Hepatocyte (in vitro differentiated cells): ENCODE results near the gene UQCC3.

Experiments used
- EZH2 ChIP-seq: fragments of 200-600 bp; sonication (generic); IDR thresholded peaks from 2 replicates; pipeline ENCODE4 v1.6.1; 2016; ENCODE audit warnings: antibody characterized with exemption, mild to moderate bottlenecking, borderline replicate concordance
- EZH2phosphoT487 ChIP-seq: fragments of 200-600 bp; sonication (generic); IDR thresholded peaks from one replicate; pipeline ENCODE4 v1.6.1; 2018; ENCODE audit warnings: antibody characterized with exemption, mild to moderate bottlenecking, low read depth, moderate library complexity; ENCODE audit not compliant: unreplicated experiment, severe bottlenecking
- TF ChIP-seq, protein P1 (sequence below): fragments of 200-600 bp; sonication (generic); IDR thresholded peaks from 2 replicates; pipeline ENCODE4 v1.5.1; 2016; ENCODE audit warnings: antibody characterized with exemption, mild to moderate bottlenecking; ENCODE audit not compliant: poor library complexity

DNA sequence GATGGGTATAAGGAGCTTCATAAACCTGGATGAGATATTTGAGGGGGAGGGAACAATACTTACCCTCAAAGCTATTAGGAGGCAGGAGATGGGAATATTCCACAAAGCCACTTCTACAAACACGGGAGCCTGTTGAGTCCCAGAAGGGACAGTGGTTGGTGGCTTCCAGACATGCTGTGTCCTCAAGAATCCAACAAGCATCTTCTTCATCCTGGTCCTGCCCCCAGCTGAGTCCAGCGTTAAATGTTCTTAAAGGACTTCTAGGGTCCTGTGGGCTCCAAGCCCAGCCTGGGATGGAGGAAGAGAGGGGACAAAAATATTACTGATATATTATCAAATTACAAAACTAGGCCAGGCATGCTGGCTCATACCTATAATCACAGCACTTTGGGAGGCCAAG is 4.0 kb upstream of the UQCC3 start:
- TF ChIP-seq, protein P1, sequence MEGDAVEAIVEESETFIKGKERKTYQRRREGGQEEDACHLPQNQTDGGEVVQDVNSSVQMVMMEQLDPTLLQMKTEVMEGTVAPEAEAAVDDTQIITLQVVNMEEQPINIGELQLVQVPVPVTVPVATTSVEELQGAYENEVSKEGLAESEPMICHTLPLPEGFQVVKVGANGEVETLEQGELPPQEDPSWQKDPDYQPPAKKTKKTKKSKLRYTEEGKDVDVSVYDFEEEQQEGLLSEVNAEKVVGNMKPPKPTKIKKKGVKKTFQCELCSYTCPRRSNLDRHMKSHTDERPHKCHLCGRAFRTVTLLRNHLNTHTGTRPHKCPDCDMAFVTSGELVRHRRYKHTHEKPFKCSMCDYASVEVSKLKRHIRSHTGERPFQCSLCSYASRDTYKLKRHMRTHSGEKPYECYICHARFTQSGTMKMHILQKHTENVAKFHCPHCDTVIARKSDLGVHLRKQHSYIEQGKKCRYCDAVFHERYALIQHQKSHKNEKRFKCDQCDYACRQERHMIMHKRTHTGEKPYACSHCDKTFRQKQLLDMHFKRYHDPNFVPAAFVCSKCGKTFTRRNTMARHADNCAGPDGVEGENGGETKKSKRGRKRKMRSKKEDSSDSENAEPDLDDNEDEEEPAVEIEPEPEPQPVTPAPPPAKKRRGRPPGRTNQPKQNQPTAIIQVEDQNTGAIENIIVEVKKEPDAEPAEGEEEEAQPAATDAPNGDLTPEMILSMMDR: no peak
- TF ChIP-seq EZH2: no peak
- no peak for TF ChIP-seq EZH2phosphoT487
